HG03108 (cell line): ENCODE data around the gene COL6A3.
"Not testable (repeated sequence)": the region's sequence is repeated elsewhere in the genome, so short reads cannot be mapped to it uniquely, and the experiment has no call there.

Experiments
- ATAC-seq: cut with Tn5 transposase; IDR thresholded peaks from one replicate; pipeline ENCODE4 v1.9.1; 2021; ENCODE audit warnings: moderate library complexity; ENCODE audit not compliant: unreplicated experiment

COL6A3 gene

DNA sequence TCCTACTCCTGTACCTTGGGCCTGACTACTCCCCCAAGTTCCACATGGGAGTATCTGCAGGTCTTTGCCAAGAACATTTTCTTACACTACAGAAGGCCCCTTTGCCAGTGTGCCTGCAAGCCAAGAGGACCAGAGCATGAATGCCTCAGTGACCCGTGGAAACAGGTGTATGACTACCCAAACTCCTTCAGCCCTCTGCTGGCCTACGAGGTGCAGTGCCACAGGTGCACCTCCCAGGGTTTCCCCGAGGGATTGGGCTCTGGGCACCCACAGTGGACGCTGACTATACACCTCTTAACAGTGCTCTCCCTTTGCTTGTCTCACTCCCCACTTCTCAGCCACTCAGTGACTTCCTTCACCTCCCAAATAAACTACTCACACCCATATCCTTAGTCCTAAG is 91.4 kb downstream of the COL6A3 start:
- no peak for ATAC-seq

DNA sequence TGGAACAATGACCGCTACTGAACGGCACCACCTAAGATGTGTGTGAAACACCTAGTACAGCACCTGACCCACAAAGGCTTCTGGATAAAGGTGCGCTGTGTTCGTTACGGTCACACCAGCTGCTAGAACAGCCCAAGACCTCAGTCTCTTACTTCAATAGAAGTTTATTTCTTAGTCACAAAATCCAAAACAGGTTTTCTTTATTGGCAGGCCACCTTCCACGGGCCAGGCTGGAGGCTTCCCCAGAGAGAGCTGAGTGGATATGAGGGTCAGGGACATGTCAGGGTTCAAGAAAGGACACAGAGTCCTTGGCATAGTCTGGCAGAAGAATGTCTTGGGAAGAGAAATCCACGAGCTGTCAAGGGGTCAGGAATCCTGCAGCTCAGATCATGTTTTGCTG is 92.2 kb downstream of the COL6A3 start:
- no peak for ATAC-seq

DNA sequence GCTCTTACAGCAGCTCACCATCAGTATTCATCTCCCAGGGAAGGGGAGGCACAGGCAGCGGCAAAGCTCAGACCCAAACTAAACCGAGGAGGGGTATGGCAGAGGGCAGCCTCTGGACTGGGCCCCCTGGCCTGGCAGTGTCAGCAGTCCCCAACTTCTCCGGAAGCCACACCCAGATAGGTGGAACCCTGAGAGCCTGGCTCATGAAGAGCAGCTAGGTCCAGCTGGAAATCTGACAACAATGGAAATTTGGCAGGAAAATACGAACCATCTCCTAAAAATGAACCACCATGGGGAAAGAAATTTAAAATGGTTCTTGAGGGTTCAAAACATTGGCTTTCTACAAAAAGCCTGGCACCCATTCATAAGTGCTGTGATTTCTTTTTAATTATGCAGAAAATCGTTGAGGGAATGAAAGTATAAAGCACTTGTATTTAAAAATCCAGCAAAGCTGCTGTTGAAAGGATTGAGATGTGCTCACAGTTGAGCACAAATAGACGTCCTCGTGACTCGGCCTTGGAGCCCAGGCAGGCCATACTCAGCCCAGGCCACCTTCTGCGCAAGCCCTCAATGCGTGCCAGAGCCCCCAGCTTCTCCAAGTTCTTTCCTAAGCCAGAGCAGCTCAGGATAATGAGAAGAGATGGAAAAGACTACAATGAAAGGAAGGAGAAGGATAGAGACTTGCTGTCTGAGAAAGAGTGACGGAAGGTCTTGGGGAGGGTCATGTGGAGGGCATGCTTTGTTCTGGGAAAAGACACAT is 93.0 kb downstream of the COL6A3 start:
- ATAC-seq: no peak

DNA sequence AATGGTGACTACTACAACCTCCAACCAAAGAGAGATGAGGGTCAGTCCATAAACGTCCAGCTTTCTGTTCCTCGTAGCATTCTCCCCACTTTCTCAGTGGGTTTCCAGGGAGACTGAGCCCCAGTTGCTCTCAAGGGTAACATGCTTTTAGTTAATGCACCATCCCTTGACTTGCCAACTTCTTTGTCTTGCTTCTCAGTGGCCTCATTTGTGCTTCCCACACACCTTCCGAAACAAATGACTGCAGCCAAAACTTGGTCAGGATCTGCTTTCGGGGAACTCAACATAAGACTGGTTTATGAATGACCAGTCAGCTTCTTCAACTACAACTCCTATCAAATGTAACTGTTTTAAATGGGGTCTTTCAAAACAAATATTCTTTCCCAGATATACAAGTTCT is 94.1 kb downstream of the COL6A3 start:
- no peak for ATAC-seq

DNA sequence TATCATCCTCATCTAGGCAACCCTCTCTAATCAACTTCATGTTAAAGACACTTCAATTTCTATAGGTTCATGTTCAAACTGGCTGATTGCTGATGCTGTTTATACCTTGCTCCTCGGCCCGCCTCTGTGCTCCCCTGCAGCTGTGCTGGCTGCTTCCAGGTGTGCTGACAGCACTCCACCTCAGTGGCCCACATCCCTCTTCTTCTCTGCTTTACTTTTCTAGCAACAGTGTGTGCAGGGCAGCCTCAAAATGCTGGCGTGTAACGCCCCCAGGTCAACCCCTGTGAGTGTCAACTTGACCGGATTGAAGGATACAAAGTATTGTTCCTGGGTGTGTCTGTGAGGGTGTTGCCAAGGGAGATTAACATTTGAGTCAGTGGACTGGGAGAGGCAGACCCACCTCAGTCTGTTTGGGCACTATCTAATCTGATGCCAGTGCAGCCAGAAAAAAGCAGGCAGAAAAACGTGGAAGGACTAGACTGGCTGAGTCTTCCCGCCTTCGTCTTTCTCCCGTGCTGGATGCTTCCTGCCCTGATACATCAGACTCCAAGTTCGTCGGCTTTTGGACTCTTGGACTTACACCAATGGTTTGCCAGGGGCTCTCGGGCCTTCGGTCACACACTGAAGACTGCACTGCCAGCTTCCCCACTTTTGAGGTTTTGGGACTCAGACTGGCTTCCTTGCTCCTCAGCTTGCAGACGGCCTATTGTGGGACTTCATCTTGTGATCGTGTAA is 94.7 kb downstream of the COL6A3 start:
- ATAC-seq: no peak

DNA sequence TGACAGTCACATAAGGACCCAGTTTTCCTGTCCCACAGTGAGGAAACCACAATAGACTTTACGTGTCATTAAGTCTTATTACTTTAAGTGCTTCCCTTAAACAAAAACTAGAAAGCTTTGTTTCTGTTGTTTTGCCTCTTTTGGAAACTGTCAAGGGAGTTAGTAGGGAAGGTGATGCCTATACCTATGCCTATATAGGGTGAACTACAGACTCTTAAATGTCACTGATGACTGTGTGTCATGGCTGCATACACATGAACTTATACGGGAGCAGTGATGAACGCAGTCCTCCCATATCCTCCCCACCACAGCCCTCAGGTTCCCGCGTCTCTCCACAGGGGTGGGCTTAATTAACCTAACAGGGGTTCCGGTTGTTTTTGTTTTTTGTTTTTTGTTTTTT is 97.6 kb downstream of the COL6A3 start:
- ATAC-seq: no peak

DNA sequence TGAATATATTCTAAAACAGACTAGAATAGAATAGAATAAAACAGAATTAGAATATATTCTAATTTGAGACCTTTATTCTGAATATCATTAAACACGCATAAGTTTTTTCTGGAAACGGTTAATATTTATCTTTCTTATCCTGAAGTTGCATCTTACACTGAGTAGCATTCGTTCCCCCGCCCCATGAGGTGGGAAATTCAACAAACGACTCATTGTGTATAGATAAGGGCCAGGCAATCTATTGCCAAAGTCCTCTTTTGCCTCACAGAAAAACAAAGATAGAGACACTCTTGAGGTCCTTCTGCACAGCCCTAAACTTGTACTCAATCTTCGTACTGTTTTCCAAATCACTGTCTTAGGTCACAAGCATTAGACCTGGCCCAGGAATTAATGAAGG is 98.1 kb downstream of the COL6A3 start:
- no peak for ATAC-seq

DNA sequence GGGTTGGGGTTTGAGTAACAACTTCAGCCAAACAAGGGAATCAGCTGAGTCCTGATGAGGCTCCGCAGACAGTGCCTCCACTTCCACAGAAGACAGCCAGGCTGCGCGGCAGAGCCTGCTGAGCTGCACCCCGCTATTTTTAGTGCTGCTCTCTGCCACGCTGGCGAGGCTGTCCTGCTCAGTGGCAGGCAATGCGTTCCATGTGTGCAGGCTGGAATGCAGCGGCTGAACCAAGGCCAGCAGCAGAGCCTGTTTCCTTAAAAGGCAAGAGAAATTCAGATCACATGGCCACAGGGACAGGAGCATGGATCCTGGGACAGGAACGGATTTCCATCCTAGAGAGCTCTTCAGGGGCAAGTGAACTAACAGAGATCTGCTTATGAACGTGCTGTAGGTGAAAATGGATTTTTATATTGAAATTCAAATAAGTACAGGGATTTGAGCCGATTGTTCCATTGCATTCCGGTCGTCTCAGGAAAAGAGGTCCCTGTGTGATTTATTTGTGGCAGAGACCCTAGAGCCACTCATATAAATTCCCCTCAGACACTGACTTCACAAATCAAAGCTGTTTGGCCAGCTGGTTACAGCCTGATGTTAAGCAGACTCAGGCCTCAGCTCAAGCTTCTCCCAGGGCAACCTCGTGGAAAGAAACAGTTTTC is 98.7 kb downstream of the COL6A3 start:
- no peak for ATAC-seq

DNA sequence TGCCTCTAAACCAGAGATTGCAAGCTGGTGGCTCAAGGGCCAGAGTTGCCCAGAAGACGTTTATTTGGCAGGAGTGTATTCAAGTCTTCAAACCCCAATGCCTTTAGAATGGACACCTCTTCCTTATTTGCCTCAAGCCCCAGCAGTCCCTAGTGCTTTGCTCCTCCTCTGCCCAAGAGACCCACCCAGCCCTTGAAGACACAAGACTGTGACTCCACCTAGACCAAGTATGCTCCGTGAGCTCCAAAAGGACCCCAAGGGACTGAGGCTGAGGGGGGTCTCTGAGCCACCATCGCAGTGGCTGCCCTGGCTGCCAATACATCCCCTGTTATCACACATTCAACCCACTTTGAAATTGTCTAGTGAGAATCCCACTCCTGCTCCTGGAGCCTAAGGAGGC is 99.3 kb downstream of the COL6A3 start:
- ATAC-seq: no peak

DNA sequence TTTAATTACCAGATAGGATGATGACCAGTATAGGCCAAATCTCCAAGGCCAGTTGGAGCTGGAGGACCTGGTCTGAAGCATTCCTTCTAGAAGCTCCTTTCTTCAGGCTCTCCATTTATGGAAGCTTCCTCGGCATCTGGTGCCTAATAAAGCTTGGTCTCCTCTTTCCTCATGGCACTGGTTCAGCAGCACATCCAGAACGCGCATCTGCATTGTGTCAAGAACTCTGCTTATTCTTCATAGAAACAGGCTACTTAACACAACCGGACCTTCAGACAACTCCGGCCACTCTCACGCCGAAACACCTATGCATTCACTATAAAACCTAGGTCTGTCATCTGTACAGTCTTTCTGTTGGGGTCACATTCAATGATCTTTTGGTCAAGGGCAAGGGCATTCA is 99.8 kb downstream of the COL6A3 start:
- no peak for ATAC-seq

DNA sequence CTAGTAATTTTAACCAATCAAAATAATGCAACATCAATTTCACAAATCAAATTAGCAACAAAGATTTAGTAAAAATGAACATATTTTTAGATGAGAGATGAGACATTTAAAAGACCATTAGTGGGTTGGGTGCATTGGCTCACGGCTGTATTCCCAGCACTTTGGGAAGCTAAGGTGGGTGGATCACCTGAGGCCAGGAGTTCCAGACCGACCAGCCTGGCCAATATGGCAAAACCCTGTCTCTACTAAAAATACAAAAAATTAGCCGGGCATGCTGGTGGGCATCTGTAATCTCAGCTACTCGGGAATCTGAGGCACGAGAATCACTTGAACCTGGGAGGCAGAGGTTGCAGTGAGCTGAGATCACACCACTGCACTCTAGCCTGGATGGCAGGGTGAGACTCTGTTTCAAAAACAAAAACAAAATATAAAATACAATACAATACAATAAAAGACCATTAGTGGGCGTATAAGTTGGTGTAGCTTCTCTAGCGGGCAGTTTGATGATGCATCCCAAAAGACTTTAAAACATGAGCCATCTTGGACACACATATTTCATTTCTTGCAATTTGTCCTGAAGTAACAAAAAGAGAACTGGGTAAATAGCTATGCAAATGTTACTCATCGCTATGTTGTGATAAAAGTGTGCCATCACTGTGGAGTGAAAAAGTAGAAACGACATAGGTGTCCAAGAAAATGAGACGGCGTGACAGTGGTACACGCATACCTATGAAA is 101.8 kb downstream of the COL6A3 start:
- ATAC-seq: no peak

DNA sequence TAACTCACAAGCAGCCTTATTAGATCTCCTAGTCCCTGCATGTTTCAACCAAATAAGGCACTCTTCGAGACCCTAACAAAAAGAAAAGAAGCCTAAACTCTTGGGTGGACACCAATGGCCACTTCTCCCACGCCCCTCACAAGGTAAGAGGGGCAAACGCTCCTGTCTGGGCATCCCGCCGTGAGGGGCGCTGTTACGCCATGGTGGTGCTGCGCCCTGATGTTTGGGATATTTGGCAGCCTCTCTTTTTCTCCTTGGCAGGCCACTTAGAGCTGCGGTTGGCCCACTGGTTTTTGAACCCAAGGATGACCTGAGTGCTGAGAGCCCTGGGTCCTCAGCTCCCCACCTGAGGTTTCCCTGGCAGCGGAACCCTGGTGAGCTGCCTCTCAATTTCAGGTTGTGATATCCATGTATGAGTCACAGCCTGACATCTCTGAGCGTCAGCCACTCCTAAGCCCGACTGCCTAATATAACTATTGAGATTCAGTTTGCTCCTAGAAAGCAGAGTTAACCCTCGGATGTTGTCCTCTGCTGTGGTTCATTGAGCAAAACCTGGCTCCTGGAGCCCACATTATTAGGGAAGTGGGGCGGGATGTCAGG is 103.3 kb downstream of the COL6A3 start:
- no peak for ATAC-seq

DNA sequence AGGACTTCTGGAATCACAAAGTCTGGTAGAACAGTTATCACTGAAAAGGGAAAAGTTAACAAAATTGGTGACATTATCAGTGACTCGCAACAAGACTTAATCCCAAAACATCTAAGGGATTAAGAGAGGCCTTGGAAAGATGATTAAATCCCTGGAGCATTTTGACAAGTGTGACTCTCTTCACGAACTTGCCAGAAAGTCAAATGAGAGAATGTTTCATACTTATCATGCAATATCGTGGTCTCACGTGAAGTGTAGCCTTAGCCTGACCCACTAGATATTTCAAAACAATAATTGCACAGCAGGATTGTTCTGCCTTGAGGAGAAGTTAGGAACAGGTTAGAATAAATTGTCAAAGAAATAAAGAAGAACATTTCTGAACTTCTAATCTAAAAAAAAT is 104.5 kb downstream of the COL6A3 start:
- no peak for ATAC-seq

DNA sequence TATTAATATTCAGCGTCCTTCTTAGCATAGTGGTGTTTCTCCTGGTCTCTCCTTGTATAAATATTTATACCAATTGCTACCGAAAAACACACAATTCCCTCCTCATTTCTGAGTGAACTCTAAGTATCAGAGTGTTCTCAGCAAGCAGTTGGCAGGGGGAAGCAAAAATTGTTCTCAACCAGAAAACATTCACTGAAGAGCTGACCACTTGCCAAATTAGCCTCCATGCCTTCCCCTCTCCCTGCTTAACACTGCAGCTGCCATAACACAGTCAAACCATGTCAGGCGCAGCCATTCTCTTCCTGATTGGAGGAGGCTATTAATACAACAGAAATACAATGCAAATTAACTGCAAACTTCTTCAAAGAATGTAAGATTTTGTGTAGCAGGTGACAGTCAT is 105.0 kb downstream of the COL6A3 start:
- no peak for ATAC-seq

DNA sequence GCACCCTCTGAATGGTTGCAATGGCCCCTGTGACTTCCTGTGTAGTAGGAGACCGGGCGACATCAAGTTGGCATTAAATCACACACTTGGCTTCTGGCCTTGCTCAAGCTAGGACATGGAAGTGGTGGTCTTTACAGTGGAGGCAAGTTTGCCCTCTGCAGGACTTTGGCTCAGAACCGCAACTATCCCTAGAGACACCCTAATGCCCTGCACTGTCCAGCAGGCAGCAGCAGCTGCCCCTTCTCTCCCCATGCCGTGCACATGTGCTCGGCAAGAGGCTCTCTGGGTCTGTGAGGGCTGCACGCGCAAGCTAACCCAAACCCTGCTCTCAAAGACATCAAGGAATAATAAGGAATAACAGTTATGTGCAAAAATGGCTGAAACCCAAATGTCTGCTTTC is 106.5 kb downstream of the COL6A3 start:
- no peak for ATAC-seq

DNA sequence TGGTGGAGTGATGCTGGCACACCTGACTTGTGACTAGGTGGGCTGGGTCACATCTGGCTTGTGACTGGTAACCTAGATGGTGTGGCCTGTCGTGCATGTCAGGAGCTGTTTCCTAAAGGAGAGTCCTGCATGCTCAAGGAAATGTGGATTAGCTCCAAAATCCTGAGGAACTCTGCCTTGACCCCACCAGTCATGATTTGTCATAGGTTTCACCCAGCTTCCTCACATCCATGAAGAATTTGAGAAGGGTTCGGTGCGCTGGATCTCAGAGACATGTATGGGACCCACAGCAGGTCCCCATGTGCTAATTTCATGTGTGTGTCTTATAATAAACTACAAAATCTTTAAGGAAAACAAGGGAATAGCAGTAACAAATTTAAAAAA is 107.2 kb downstream of the COL6A3 start:
- no peak for ATAC-seq

DNA sequence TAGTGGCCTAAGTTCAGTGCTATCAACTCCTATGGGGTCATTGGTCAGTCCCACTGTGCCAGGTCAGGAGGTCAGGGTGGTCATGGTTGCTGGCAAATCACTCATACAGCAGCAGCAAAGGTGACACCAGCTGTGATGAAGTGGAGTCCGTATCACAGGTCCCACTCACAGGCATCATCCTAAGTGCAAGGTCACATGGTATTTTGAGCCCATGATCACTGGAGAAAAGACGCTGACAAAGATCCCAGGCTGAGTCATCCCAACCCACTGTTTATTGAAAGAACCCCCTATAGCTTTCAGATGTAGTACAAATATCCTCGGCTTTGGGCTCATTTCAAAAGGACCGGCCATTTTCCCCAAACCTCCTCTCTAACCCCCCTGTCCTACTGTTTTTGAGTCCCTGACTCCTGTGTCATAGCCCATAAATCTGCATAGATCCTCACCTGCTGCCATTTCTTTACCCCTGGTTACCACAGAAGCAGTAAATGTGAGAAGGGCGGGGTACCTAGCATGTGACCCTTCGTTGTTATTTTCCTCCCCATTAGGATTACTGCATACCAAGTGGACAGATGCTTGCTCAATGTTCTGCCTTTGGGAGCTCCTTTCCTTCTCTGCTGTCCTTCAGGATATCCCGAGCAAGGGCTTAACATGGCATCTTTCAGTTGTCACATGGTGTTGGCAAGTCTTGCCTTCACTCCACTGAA is 107.7 kb downstream of the COL6A3 start:
- ATAC-seq: no peak

DNA sequence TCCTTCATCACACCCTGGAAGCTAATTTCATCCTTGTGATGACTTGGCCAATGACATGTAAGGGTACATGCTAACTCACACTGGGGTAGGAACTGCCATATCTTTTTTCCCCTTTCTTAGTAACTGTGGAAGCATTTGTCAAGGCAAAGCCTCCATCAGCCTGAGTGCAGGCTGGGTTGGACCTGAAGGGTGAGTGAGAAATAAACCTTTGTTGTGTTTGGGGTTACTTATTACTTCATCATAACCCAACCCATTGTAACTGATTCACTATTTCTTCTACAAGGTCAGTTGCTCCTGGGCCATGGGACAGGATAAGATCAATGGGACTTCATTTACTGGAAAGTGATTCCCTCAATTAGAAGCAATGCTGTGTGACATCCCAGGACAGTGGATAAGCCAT is 108.4 kb downstream of the COL6A3 start:
- ATAC-seq: no peak

DNA sequence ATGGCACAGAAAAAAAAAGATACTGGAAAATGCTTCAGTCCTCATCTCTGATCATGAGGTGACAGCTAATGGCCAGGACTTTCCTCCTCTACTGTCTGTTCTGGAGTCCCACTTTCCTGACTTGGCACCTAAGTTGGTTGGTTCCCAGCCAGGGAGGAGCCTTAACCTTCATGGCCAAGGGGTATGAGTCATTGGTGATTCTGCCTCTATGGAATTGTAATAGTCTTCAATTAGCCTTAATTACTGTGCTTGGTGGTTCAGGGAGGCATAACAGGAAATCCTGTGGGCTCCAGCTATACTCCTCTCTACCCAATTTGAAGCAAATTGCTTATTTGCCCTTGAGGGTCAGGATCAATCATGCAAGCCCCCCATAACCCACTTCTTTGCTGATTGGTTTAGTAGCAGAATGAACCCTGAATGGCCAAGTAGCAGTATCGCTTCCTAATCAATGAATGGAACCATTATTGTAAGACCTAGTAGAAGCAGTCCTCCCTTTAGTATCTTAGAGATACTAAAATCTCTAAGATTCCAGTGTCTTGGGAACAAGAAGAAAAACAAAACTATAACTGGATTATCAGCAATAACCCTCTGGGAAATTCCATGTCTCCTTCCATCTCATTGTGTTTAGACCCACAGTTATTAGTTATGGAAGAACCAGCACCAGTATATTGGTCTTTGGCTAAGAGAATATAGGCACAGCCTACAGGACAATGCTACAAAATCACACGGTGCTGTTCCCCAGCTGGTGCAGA is 109.0 kb downstream of the COL6A3 start:
- no peak for ATAC-seq

DNA sequence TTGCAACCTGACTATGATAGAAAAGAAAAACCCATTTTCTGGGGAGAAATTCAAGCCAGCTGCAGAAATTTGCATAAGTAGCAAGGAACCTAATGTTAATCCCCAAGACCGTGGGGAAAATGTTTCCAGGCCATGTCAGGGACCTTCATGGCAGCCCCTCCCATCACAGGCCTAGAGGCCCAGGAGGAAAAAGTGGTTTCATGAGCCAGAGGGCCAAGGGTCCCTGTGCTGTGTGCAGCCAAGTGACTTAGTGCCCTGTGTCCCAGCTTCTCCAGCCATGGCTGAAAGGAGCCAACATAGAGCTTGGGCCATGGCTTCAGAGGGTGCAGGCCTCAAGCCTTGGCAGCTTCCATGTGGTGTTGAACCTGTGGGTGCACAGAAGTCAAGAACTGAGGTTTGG is 110.7 kb downstream of the COL6A3 start:
- not testable (repeated sequence) for ATAC-seq
